ENCODE measurements around the gene CNGB1. TPM values are rescaled to one million over a fixed set of nuclear protein-coding genes. Genes with fewer than 3 reads are reported as not detected.

Gene CNGB1
- total RNA-seq, 1 experiment from 2014 or later = not detected

GRCh38 chr16:57888128-57888527 lies 82.8 kb downstream of the CNGB1 start:
- ChIA-PET RAD21 (ENCODE audit: low non-redundant PET in 1 of 2, low total read pairs in 2 of 2, uncharacterized antibody in 2 of 2, unreplicated experiment in 2 of 2) (no interaction called here), POLR2A (no interaction called here), CTCF (no interaction called here)
- no peak overlapping the region for H3K4me2 ChIP-seq (ENCODE audit: low read length)
- no peaks in the 10 kb centered on the region for H3K9me3 ChIP-seq (ENCODE audit: control insufficient read depth in 1 of 2, insufficient read depth in 1 of 2, low read depth in 1 of 2, low read length in 2 of 2)
- H3K9me2 ChIP-seq (ENCODE audit: insufficient read depth) = no peaks in the 10 kb centered on the region
- H3K79me2 ChIP-seq (ENCODE audit: insufficient read depth, low read length) = no peaks in the 10 kb centered on the region
- H3K9ac ChIP-seq (ENCODE audit: low read length) = no peak overlapping the region
- H3K36me3 ChIP-seq (ENCODE audit: control insufficient read depth in 1 of 2, insufficient read depth in 2 of 2, low read length in 2 of 2) = no peaks in the 10 kb centered on the region
- BruUV-seq (replicated peaks) = no TSS peak
- no peaks in the 10 kb centered on the region for H3K4me1 ChIP-seq (ENCODE audit: control insufficient read depth in 1 of 2, insufficient read depth in 2 of 2, low read length in 2 of 2)
- intact Hi-C loops (cut with micrococcal nuclease) = no loop called here
- no peaks in the 10 kb centered on the region for H4K20me1 ChIP-seq (ENCODE audit: insufficient read depth)
- H2AFZ ChIP-seq (ENCODE audit: low read depth, low read length, poor library complexity, severe bottlenecking) = no peak overlapping the region
- no peaks in the 10 kb centered on the region for H3K27me3 ChIP-seq (ENCODE audit: insufficient read depth, low read length)
- DNase-seq (ENCODE audit: low read depth, low spot score) (no peak), ATAC-seq (no peak)
- H3K4me3 ChIP-seq (replicated peaks in 1 of 2; ENCODE audit: low read depth in 1 of 2, low read length in 2 of 2) = no peak overlapping the region
- no peak for TF ChIP-seq JUND (IDR thresholded peaks at IDR 0.05)
- no peak overlapping the region for H3K27ac ChIP-seq (ENCODE audit: low read depth, low read length)

GRCh38 chr16:57887711-57888110 lies 83.2 kb downstream of the CNGB1 start:
- Histone ChIP-seq H3K27ac (ENCODE audit: low read depth, low read length) (no peak overlapping the region), H3K9me3 (ENCODE audit: control insufficient read depth in 1 of 2, insufficient read depth in 1 of 2, low read depth in 1 of 2, low read length in 2 of 2) (no peaks in the 10 kb centered on the region), H3K9me2 (ENCODE audit: insufficient read depth) (no peaks in the 10 kb centered on the region), H3K79me2 (ENCODE audit: insufficient read depth, low read length) (no peaks in the 10 kb centered on the region), H3K9ac (ENCODE audit: low read length) (no peak overlapping the region), H3K4me2 (ENCODE audit: low read length) (no peak overlapping the region), H2AFZ (ENCODE audit: low read depth, low read length, poor library complexity, severe bottlenecking) (no peak overlapping the region), H3K27me3 (ENCODE audit: insufficient read depth, low read length) (no peaks in the 10 kb centered on the region), H3K36me3 (ENCODE audit: control insufficient read depth in 1 of 2, insufficient read depth in 2 of 2, low read length in 2 of 2) (no peaks in the 10 kb centered on the region), H3K4me3 (replicated peaks in 1 of 2; ENCODE audit: low read depth in 1 of 2, low read length in 2 of 2) (no peak overlapping the region), H3K4me1 (ENCODE audit: control insufficient read depth in 1 of 2, insufficient read depth in 2 of 2, low read length in 2 of 2) (no peaks in the 10 kb centered on the region), H4K20me1 (ENCODE audit: insufficient read depth) (no peaks in the 10 kb centered on the region)
- no peak for ATAC-seq
- intact Hi-C loops (cut with micrococcal nuclease) = no loop called here
- DNase-seq (ENCODE audit: low read depth, low spot score) = no peak
- POLR2A ChIA-PET = no interaction called here
- TF ChIP-seq EZH2phosphoT487 (IDR thresholded peaks at IDR 0.05; ENCODE audit: borderline replicate concordance) = no peak
- RAD21 ChIA-PET (ENCODE audit: low non-redundant PET in 1 of 2, low total read pairs in 2 of 2, uncharacterized antibody in 2 of 2, unreplicated experiment in 2 of 2) = no interaction called here
- CTCF ChIA-PET = no interaction called here
- BruUV-seq (replicated peaks) = no TSS peak

DNA sequence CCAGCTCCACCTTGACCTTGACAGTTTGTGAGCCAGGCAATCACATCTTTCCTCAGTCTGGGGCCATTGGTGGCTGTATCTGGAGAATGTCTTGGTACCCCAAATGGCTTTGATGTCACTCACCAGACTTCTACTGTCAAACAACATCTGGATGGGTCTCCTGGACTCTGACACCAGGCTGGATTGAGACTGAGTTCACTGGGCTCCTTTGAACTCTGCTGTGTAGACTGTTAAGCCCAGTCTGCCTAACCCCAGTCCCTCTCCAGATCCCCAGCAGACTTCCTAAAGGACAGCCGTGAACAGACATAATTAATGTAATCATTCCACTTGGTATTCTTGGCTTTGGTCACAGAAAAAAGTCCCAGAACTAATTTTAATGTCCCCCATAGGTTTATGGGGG lies 84.5 kb downstream of the CNGB1 start:
- intact Hi-C loops (cut with micrococcal nuclease) = no loop called here
- BruUV-seq (replicated peaks) = no TSS peak
- Histone ChIP-seq H3K36me3 (ENCODE audit: control insufficient read depth in 1 of 2, insufficient read depth in 2 of 2, low read length in 2 of 2) (no peaks in the 10 kb centered on the region), H4K20me1 (ENCODE audit: insufficient read depth) (no peaks in the 10 kb centered on the region), H3K79me2 (ENCODE audit: insufficient read depth, low read length) (no peaks in the 10 kb centered on the region), H3K4me3 (replicated peaks in 1 of 2; ENCODE audit: low read depth in 1 of 2, low read length in 2 of 2) (no peak overlapping the region), H2AFZ (ENCODE audit: low read depth, low read length, poor library complexity, severe bottlenecking) (no peak overlapping the region), H3K9me3 (ENCODE audit: control insufficient read depth in 1 of 2, insufficient read depth in 1 of 2, low read depth in 1 of 2, low read length in 2 of 2) (no peaks in the 10 kb centered on the region), H3K9me2 (ENCODE audit: insufficient read depth) (no peaks in the 10 kb centered on the region), H3K27ac (ENCODE audit: low read depth, low read length) (no peak overlapping the region), H3K9ac (ENCODE audit: low read length) (no peak overlapping the region), H3K4me1 (ENCODE audit: control insufficient read depth in 1 of 2, insufficient read depth in 2 of 2, low read length in 2 of 2) (no peaks in the 10 kb centered on the region), H3K27me3 (ENCODE audit: insufficient read depth, low read length) (no peaks in the 10 kb centered on the region; the same call in 1 of the 2 replicates), H3K4me2 (ENCODE audit: low read length) (no peak overlapping the region)
- POLR2A ChIA-PET = no interaction called here
- DNase-seq (ENCODE audit: low read depth, low spot score) = no peak
- RAD21 ChIA-PET (ENCODE audit: low non-redundant PET in 1 of 2, low total read pairs in 2 of 2, uncharacterized antibody in 2 of 2, unreplicated experiment in 2 of 2) = no interaction called here
- no peak for ATAC-seq
- CTCF ChIA-PET = no interaction called here
- TF ChIP-seq TCF7L2 (IDR thresholded peaks at IDR 0.05; ENCODE audit: borderline replicate concordance, extremely low read depth, insufficient read depth, insufficient read length) (no peak), YY1 (IDR thresholded peaks at IDR 0.05; ENCODE audit: extremely low read depth, insufficient replicate concordance, low read depth, low read length) (no peak), ZFX (IDR thresholded peaks at IDR 0.05) (no peak), JUND (IDR thresholded peaks at IDR 0.05) (no peak), POLR2A (IDR thresholded peaks at IDR 0.05; ENCODE audit: borderline replicate concordance, extremely low read depth, insufficient read depth, insufficient read length) (no peak), CEBPB (IDR thresholded peaks at IDR 0.05; ENCODE audit: low read depth) (no peak), EZH2 (IDR thresholded peaks at IDR 0.05) (no peak), ATF3 (IDR thresholded peaks at IDR 0.05) (no peak), RAD21 (IDR thresholded peaks at IDR 0.05; ENCODE audit: low read depth) (no peak), SIN3A (IDR thresholded peaks at IDR 0.05; ENCODE audit: low read depth) (no peak)
- TF ChIP-seq, protein P1, sequence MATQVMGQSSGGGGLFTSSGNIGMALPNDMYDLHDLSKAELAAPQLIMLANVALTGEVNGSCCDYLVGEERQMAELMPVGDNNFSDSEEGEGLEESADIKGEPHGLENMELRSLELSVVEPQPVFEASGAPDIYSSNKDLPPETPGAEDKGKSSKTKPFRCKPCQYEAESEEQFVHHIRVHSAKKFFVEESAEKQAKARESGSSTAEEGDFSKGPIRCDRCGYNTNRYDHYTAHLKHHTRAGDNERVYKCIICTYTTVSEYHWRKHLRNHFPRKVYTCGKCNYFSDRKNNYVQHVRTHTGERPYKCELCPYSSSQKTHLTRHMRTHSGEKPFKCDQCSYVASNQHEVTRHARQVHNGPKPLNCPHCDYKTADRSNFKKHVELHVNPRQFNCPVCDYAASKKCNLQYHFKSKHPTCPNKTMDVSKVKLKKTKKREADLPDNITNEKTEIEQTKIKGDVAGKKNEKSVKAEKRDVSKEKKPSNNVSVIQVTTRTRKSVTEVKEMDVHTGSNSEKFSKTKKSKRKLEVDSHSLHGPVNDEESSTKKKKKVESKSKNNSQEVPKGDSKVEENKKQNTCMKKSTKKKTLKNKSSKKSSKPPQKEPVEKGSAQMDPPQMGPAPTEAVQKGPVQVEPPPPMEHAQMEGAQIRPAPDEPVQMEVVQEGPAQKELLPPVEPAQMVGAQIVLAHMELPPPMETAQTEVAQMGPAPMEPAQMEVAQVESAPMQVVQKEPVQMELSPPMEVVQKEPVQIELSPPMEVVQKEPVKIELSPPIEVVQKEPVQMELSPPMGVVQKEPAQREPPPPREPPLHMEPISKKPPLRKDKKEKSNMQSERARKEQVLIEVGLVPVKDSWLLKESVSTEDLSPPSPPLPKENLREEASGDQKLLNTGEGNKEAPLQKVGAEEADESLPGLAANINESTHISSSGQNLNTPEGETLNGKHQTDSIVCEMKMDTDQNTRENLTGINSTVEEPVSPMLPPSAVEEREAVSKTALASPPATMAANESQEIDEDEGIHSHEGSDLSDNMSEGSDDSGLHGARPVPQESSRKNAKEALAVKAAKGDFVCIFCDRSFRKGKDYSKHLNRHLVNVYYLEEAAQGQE (IDR thresholded peaks at IDR 0.05; ENCODE audit: low read depth) = no peak
- TF ChIP-seq, protein P2, sequence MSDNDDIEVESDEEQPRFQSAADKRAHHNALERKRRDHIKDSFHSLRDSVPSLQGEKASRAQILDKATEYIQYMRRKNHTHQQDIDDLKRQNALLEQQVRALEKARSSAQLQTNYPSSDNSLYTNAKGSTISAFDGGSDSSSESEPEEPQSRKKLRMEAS (IDR thresholded peaks at IDR 0.05) = no peak

All from HCT116 (cell line).